ENCODE measurements around the gene LRRC17. TPM values are rescaled to one million over a fixed set of nuclear protein-coding genes. Genes with fewer than 3 reads are reported as not detected.
"Not testable (repeated sequence)": the region's sequence is repeated elsewhere in the genome, so short reads cannot be mapped to it uniquely, and the experiment has no call there.

Gene LRRC17
- polyA plus RNA-seq, 1 experiment = 964 TPM

GRCh38 chr7:102976493-102976892 lies 63.7 kb downstream of the LRRC17 start:
- no peaks in the 10 kb centered on the region for H3K27me3 ChIP-seq (ENCODE audit: control insufficient read depth, insufficient read depth, low read length)
- H3K4me3 ChIP-seq (ENCODE audit: low read depth, low read length) = no peak overlapping the region
- peaks cover 7% of the 10 kb centered on the region for H3K9me3 ChIP-seq (ENCODE audit: control insufficient read depth, insufficient read depth, low read length)
- CTCF ChIA-PET = no interaction called here
- POLR2A ChIA-PET = no interaction called here
- no peak for TF ChIP-seq CTCF (IDR thresholded peaks at IDR 0.05; ENCODE audit: low read depth, low read length)
- DNase-seq (ENCODE audit: low read depth, low spot score) = no peak
- no peak overlapping the region for H3K27ac ChIP-seq (ENCODE audit: low read depth, low read length)

- H3K4me3 ChIP-seq (ENCODE audit: low read depth, low read length); H3K9me3 ChIP-seq (ENCODE audit: control insufficient read depth, insufficient read depth, low read length); H3K27ac ChIP-seq (ENCODE audit: low read depth, low read length); DNase-seq (ENCODE audit: low read depth, low spot score); POLR2A ChIA-PET; H3K27me3 ChIP-seq (ENCODE audit: control insufficient read depth, insufficient read depth, low read length): not testable (repeated sequence)
- CTCF ChIA-PET = interaction anchor here (0.6 kb wide), 1 partner anchor 38 kb away, joined by 4 read pairs; no protein-coding TSS in a partner anchor
Measured at GRCh38 chr7:102977586-102977985, 64.8 kb downstream of the LRRC17 start.

GRCh38 chr7:102978284-102978683 lies 65.5 kb downstream of the LRRC17 start:
- TF ChIP-seq CTCF (IDR thresholded peaks at IDR 0.05; ENCODE audit: low read depth, low read length) = no peak
- DNase-seq (ENCODE audit: low read depth, low spot score) = peak; percentile 16
- CTCF ChIA-PET = no interaction called here
- Histone ChIP-seq H3K27ac (ENCODE audit: low read depth, low read length) (peak overlapping the region; percentile 11), H3K4me3 (ENCODE audit: low read depth, low read length) (no peak overlapping the region), H3K9me3 (ENCODE audit: control insufficient read depth, insufficient read depth, low read length) (peaks cover 5% of the 10 kb centered on the region), H3K27me3 (ENCODE audit: control insufficient read depth, insufficient read depth, low read length) (no peaks in the 10 kb centered on the region)
- POLR2A ChIA-PET = no interaction called here

- Histone ChIP-seq H3K4me3 (ENCODE audit: low read depth, low read length) (no peak overlapping the region), H3K9me3 (ENCODE audit: control insufficient read depth, insufficient read depth, low read length) (no peaks in the 10 kb centered on the region), H3K27ac (ENCODE audit: low read depth, low read length) (no peak overlapping the region), H3K27me3 (ENCODE audit: control insufficient read depth, insufficient read depth, low read length) (no peaks in the 10 kb centered on the region)
- no peak for TF ChIP-seq CTCF (IDR thresholded peaks at IDR 0.05; ENCODE audit: low read depth, low read length)
- ChIA-PET CTCF (no interaction called here), POLR2A (no interaction called here)
- DNase-seq (ENCODE audit: low read depth, low spot score) = no peak
Measured at GRCh38 chr7:102979670-102980069, 66.9 kb downstream of the LRRC17 start.

GRCh38 chr7:102981451-102981850 lies 68.7 kb downstream of the LRRC17 start:
- DNase-seq (ENCODE audit: low read depth, low spot score) = no peak
- Histone ChIP-seq H3K4me3 (ENCODE audit: low read depth, low read length) (no peak overlapping the region), H3K27ac (ENCODE audit: low read depth, low read length) (no peak overlapping the region), H3K27me3 (ENCODE audit: control insufficient read depth, insufficient read depth, low read length) (no peaks in the 10 kb centered on the region), H3K9me3 (ENCODE audit: control insufficient read depth, insufficient read depth, low read length) (no peaks in the 10 kb centered on the region)
- ChIA-PET POLR2A (no interaction called here), CTCF (no interaction called here)
- no peak for TF ChIP-seq CTCF (IDR thresholded peaks at IDR 0.05; ENCODE audit: low read depth, low read length)

- H3K4me3 ChIP-seq (ENCODE audit: low read depth, low read length) = no peak overlapping the region
- H3K27me3 ChIP-seq (ENCODE audit: control insufficient read depth, insufficient read depth, low read length) = no peaks in the 10 kb centered on the region
- H3K9me3 ChIP-seq (ENCODE audit: control insufficient read depth, insufficient read depth, low read length) = no peaks in the 10 kb centered on the region
- CTCF ChIA-PET = no interaction called here
- no peak for TF ChIP-seq CTCF (IDR thresholded peaks at IDR 0.05; ENCODE audit: low read depth, low read length)
- no peak for DNase-seq (ENCODE audit: low read depth, low spot score)
- no peak overlapping the region for H3K27ac ChIP-seq (ENCODE audit: low read depth, low read length)
- POLR2A ChIA-PET = no interaction called here
Measured at GRCh38 chr7:102982235-102982634, 69.4 kb downstream of the LRRC17 start.

All from AG04450 (cell line).